ENCODE measurements around the gene LRRC38. TPM values are rescaled to one million over a fixed set of nuclear protein-coding genes. Genes with fewer than 3 reads are reported as not detected.

The LRRC38 gene
- total and polyA plus RNA-seq, 2 donors from 2014 or later = not detected

DNA sequence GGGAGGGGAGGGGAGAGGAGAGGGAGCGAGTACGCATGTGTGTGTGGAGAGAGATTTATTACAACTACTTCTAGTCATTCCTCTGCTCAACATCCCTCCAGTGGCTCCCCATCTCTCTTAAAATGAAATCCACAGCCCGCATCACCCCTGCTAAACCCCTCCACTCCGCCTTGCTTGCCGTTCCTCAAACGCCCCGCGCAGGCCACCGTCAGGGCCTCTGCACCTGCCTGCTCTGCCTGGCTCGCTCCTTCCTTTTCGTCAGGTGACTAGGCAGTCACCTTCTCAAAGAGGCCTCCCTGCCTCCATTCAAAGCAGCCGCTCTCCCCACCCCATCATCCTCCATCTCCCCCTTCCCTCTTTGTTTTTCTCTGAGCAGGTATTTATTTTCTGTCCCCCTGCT is 29.9 kb downstream of the LRRC38 start:
- Histone ChIP-seq H3K27ac (ENCODE audit: low read depth in 2 of 2, low read length in 2 of 2) (no peak overlapping the region), H3K4me3 (ENCODE audit: low read length in 3 of 3) (no peak overlapping the region), H3K4me1 (ENCODE audit: control insufficient read depth in 2 of 3, insufficient read depth in 2 of 3, low read depth in 1 of 3, low read length in 3 of 3) (no peaks in the 10 kb centered on the region), H3K36me3 (ENCODE audit: control insufficient read depth in 2 of 3, insufficient read depth in 3 of 3, low read length in 3 of 3) (no peaks in the 10 kb centered on the region), H3K9ac (ENCODE audit: low read length in 3 of 3) (no peak overlapping the region), H3K27me3 (ENCODE audit: control insufficient read depth, insufficient read depth, low read length) (no peaks in the 10 kb centered on the region), H3K9me3 (ENCODE audit: control insufficient read depth in 2 of 3, insufficient read depth in 1 of 3, low read length in 3 of 3) (no peaks in the 10 kb centered on the region)
- TF ChIP-seq, protein P1, sequence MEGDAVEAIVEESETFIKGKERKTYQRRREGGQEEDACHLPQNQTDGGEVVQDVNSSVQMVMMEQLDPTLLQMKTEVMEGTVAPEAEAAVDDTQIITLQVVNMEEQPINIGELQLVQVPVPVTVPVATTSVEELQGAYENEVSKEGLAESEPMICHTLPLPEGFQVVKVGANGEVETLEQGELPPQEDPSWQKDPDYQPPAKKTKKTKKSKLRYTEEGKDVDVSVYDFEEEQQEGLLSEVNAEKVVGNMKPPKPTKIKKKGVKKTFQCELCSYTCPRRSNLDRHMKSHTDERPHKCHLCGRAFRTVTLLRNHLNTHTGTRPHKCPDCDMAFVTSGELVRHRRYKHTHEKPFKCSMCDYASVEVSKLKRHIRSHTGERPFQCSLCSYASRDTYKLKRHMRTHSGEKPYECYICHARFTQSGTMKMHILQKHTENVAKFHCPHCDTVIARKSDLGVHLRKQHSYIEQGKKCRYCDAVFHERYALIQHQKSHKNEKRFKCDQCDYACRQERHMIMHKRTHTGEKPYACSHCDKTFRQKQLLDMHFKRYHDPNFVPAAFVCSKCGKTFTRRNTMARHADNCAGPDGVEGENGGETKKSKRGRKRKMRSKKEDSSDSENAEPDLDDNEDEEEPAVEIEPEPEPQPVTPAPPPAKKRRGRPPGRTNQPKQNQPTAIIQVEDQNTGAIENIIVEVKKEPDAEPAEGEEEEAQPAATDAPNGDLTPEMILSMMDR (IDR thresholded peaks at IDR 0.05; ENCODE audit: borderline replicate concordance, extremely low read depth, insufficient read depth) = no peak
- FAIRE-seq = no peak
- peak in 1 of 5 donors; percentile 42 for DNase-seq
- intact Hi-C loops (cut with DNase I) = no loop called here

DNA sequence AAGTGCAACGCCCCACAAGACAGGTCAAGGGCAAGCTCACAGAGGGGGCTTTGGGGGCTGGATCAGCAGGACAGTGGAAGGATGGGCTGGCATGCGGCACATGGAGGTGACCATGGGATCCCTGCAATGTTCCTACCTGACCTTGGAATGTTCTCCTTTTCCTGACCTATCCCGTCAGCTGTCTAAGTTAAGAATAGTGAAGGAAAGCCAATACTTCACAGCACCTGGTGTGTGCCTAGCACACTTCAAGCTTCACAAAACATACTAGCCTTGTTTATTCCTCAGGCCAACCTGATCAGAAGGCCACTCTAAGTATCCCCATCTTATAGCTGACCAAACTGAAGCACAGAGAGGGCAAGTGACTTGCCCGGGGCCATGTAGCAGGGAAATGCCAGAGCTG is 31.2 kb downstream of the LRRC38 start:
- Histone ChIP-seq H3K36me3 (ENCODE audit: control insufficient read depth in 2 of 3, insufficient read depth in 3 of 3, low read length in 3 of 3) (no peaks in the 10 kb centered on the region), H3K4me1 (ENCODE audit: control insufficient read depth in 2 of 3, insufficient read depth in 2 of 3, low read depth in 1 of 3, low read length in 3 of 3) (no peaks in the 10 kb centered on the region), H3K27ac (ENCODE audit: low read depth in 2 of 2, low read length in 2 of 2) (no peak overlapping the region), H3K4me3 (ENCODE audit: low read length in 3 of 3) (no peak overlapping the region), H3K9me3 (ENCODE audit: control insufficient read depth in 2 of 3, insufficient read depth in 1 of 3, low read length in 3 of 3) (peaks cover 0 to 9% (median 5%) of the 10 kb centered on the region in 3 donors), H3K27me3 (ENCODE audit: control insufficient read depth, insufficient read depth, low read length) (no peaks in the 10 kb centered on the region), H3K9ac (ENCODE audit: low read length in 3 of 3) (no peak overlapping the region)
- TF ChIP-seq, protein P1 (IDR thresholded peaks at IDR 0.05; ENCODE audit: borderline replicate concordance, extremely low read depth, insufficient read depth) = no peak
- intact Hi-C loops (cut with DNase I) = no loop called here
- FAIRE-seq = no peak
- peak in 1 of 5 donors; percentile 3 for DNase-seq

DNA sequence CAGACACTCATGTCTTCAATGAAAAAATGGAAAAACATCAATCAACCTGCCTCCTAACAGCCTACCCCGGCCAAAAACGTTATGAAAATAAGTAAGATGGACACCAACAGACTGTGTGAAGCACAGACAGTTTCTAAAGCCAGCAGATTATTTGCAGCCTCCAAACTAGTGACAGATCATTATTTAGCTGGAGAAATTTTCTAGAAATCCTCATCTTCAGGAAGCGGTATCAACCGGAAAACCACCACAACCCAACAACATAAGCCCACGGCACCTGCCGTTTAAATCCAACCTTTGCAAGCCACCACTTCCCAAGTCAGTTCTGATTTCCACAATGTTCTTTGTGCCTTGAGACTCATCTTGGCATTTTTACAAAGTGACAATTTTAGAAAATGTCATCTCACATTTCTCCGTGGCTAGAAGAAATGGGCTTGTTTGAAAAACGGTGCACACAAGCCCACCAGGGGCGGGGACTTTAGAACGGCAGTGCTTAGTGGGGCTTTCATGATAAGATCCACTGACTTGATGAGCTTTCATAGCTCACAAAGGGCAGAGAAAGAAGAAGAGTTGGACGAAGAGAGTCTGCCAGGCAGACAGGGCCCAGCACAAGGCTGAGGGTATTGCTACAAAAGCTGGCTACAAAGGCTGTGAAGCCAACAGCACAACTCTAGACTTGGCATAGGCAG is 34.5 kb downstream of the LRRC38 start:
- Histone ChIP-seq H3K4me1 (ENCODE audit: control insufficient read depth in 2 of 3, insufficient read depth in 2 of 3, low read depth in 1 of 3, low read length in 3 of 3) (no peaks in the 10 kb centered on the region), H3K9ac (ENCODE audit: low read length in 3 of 3) (no peak overlapping the region), H3K4me3 (ENCODE audit: low read length in 3 of 3) (no peak overlapping the region), H3K9me3 (ENCODE audit: control insufficient read depth in 2 of 3, insufficient read depth in 1 of 3, low read length in 3 of 3) (peaks cover 0 to 14% (median 5%) of the 10 kb centered on the region in 3 donors), H3K27me3 (ENCODE audit: control insufficient read depth, insufficient read depth, low read length) (no peaks in the 10 kb centered on the region), H3K36me3 (ENCODE audit: control insufficient read depth in 2 of 3, insufficient read depth in 3 of 3, low read length in 3 of 3) (no peaks in the 10 kb centered on the region), H3K27ac (ENCODE audit: low read depth in 2 of 2, low read length in 2 of 2) (no peak overlapping the region)
- FAIRE-seq = no peak
- DNase-seq = peak in 1 of 5 donors; percentile 7
- intact Hi-C loops (cut with DNase I) = no loop called here
- TF ChIP-seq, protein P1 (IDR thresholded peaks at IDR 0.05; ENCODE audit: borderline replicate concordance, extremely low read depth, insufficient read depth) = no peak

Measured in kidney (tissue), 14 donors.